WTC11 (cell line): ENCODE measurements around the gene ETS1. TPM values are rescaled to one million over a fixed set of nuclear protein-coding genes. Genes with fewer than 3 reads are reported as not detected.

ENCODE experiments used
- ATAC-seq: fragments of 200-7000 bp; cut with Tn5 transposase; 2 replicates; pipeline ENCODE4 v1.10.0; 2021; ENCODE audit warnings: mild to moderate bottlenecking, moderate library complexity
- CTCF ChIA-PET: fragments of 300-600 bp; sonication (Branson Sonifier 250); formaldehyde crosslinking; loops from one replicate; lab custom pipeline; 2021; ENCODE audit warnings: antibody characterized with exemption; lab: Charles Lee
- POLR2A ChIA-PET: fragments of 350-600 bp; sonication (Branson Sonifier 250); formaldehyde crosslinking; loops from one replicate; lab custom pipeline; 2021; ENCODE audit warnings: antibody characterized with exemption; lab: Charles Lee
- DNase-seq: peaks from one replicate; pipeline ENCODE4 v3.0.0; 2021; ENCODE audit warnings: low spot score
- H3K27ac Mint-ChIP-seq: 2 replicates; pipeline ENCODE4 v1.8.0; 2021; ENCODE audit warnings: mixed read lengths
- H3K27me3 Mint-ChIP-seq: 2 replicates; pipeline ENCODE4 v1.8.0; 2021; ENCODE audit warnings: low read depth, mild to moderate bottlenecking, moderate library complexity, mixed read lengths
- H3K36me3 Mint-ChIP-seq: 2 replicates; pipeline ENCODE4 v1.8.0; 2021; ENCODE audit warnings: mixed read lengths
- H3K4me1 Mint-ChIP-seq: 2 replicates; pipeline ENCODE4 v1.8.0; 2022; ENCODE audit warnings: mixed read lengths
- H3K4me3 Mint-ChIP-seq: 2 replicates; pipeline ENCODE4 v1.8.0; 2021; ENCODE audit warnings: mild to moderate bottlenecking, moderate library complexity, mixed read lengths
- H3K9me3 Mint-ChIP-seq: 2 replicates; pipeline ENCODE4 v1.8.0; 2021; ENCODE audit warnings: mixed read lengths
- ELF4 ChIP-seq: sonication (generic); formaldehyde crosslinking; IDR thresholded peaks from 2 replicates; pipeline ENCODE4 v1.8.1; 2022; ENCODE audit warnings: low read depth, mild to moderate bottlenecking, moderate library complexity, missing genetic modification reagents
- GRHL2 ChIP-seq: fragments of 250-450 bp; sonication (Bioruptor Pico); IDR thresholded peaks from 2 replicates; pipeline ENCODE4 v1.8.0; 2022; ENCODE audit warnings: mild to moderate bottlenecking, moderate library complexity; ENCODE audit not compliant: insufficient replicate concordance, severe bottlenecking
- GTF2I ChIP-seq: fragments of 250-450 bp; sonication (Bioruptor Pico); conservative IDR thresholded peaks from 2 replicates; pipeline ENCODE4 v1.4.0; 2021; ENCODE audit warnings: mild to moderate bottlenecking
- SMAD4 ChIP-seq: sonication (generic); formaldehyde crosslinking; IDR thresholded peaks from 2 replicates; pipeline ENCODE4 v1.8.0; 2022; ENCODE audit warnings: mild to moderate bottlenecking, missing genetic modification reagents
- SOX15 ChIP-seq: fragments of 250-450 bp; sonication (Bioruptor Pico); IDR thresholded peaks from 2 replicates; pipeline ENCODE4 v1.9.0; 2021; ENCODE audit warnings: mild to moderate bottlenecking
- TP53 ChIP-seq: sonication (generic); formaldehyde crosslinking; IDR thresholded peaks from 2 replicates; pipeline ENCODE4 v1.8.1; 2023; ENCODE audit warnings: mild to moderate bottlenecking, missing genetic modification reagents
- ZBTB21 ChIP-seq: sonication (generic); formaldehyde crosslinking; IDR thresholded peaks from 2 replicates; pipeline ENCODE4 v1.8.1; 2023; ENCODE audit warnings: mild to moderate bottlenecking, missing genetic modification reagents, borderline replicate concordance
- ZNF138 ChIP-seq: sonication (generic); formaldehyde crosslinking; conservative IDR thresholded peaks from 2 replicates; pipeline ENCODE4 v1.8.1; 2022; ENCODE audit warnings: mild to moderate bottlenecking, moderate library complexity, missing genetic modification reagents
- ZNF232 ChIP-seq: sonication (generic); formaldehyde crosslinking; IDR thresholded peaks from 2 replicates; pipeline ENCODE4 v1.8.0; 2022; ENCODE audit warnings: mild to moderate bottlenecking, missing genetic modification reagents
- ZNF317 ChIP-seq: sonication (generic); formaldehyde crosslinking; IDR thresholded peaks from 2 replicates; pipeline ENCODE4 v1.8.1; 2023; ENCODE audit warnings: low read depth, mild to moderate bottlenecking, moderate library complexity, missing genetic modification reagents, borderline replicate concordance
- ZNF671 ChIP-seq: fragments of 250-450 bp; sonication (Bioruptor Pico); IDR thresholded peaks from 2 replicates; pipeline ENCODE4 v1.8.0; 2021; ENCODE audit warnings: mild to moderate bottlenecking
- total RNA-seq: library from RNA; stranded (reverse); gene quantifications from 3 replicates; pipeline ENCODE4 v1.2.3, GENCODE V29; 2021
- TF ChIP-seq, protein P1 (sequence below): sonication (generic); formaldehyde crosslinking; IDR thresholded peaks from 2 replicates; pipeline ENCODE4 v1.8.1; 2022; ENCODE audit warnings: low read depth, missing genetic modification reagents, borderline replicate concordance
- TF ChIP-seq, protein P2 (sequence below): sonication (generic); formaldehyde crosslinking; IDR thresholded peaks from 2 replicates; pipeline ENCODE4 v1.8.1; 2022; ENCODE audit warnings: mild to moderate bottlenecking, moderate library complexity, missing genetic modification reagents
- TF ChIP-seq, protein P3 (sequence below): sonication (generic); formaldehyde crosslinking; IDR thresholded peaks from 2 replicates; pipeline ENCODE4 v1.8.0; 2022; ENCODE audit warnings: mild to moderate bottlenecking, missing genetic modification reagents
- TF ChIP-seq, protein P4 (sequence below): sonication (generic); formaldehyde crosslinking; IDR thresholded peaks from 2 replicates; pipeline ENCODE4 v1.8.0; 2022; ENCODE audit warnings: mild to moderate bottlenecking, missing genetic modification reagents
- TF ChIP-seq, protein P5 (sequence below): sonication (generic); formaldehyde crosslinking; conservative IDR thresholded peaks from 2 replicates; pipeline ENCODE4 v1.8.1; 2023; ENCODE audit warnings: mild to moderate bottlenecking, low read depth, missing genetic modification reagents, moderate library complexity

Gene ETS1
- total RNA-seq, 1 experiment from 2014 or later: 33.1 TPM

DNA sequence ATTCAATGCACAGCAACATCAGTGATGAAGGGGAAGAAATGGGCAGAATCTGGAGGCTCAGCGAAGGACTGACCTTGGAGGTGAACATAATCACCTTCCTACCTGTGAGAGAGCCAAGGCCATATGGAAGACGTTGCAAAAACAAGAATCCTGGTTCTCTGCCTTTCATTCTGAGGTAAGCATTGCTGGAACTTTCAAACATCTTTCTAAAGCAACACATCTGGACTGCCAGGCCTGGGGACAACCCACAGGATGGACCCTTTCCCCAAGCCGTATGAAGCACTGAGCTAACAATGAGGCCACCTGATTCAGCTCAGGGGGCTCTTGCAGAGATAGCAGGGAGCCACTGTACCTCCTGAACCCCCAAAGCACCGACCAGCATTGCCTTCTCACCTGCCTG lies 70.5 kb downstream of the ETS1 start:
- Mint-ChIP-seq H3K27me3 (peaks cover 17% of the 10 kb centered on the region), H3K4me1 (peaks cover 60% of the 10 kb centered on the region), H3K27ac (no peak overlapping the region), H3K9me3 (no peaks in the 10 kb centered on the region), H3K36me3 (no peaks in the 10 kb centered on the region), H3K4me3 (no peak overlapping the region)
- no peak for DNase-seq
- CTCF ChIA-PET: interaction anchor here (1.1 kb wide), 1 partner anchor 37 kb away, joined by 4 read pairs; no protein-coding TSS in a partner anchor
- POLR2A ChIA-PET: no interaction called here
- TF ChIP-seq SOX15 (no peak), ELF4 (CRISPR knock-in tag) (no peak), ZNF671 (CRISPR knock-in tag) (no peak), GRHL2 (CRISPR knock-in tag) (no peak), TP53 (CRISPR knock-in tag) (no peak), ZNF232 (CRISPR knock-in tag) (no peak), ZBTB21 (CRISPR knock-in tag) (no peak), SMAD4 (CRISPR knock-in tag) (no peak), ZNF317 (CRISPR knock-in tag) (no peak), GTF2I (CRISPR knock-in tag) (no peak), ZNF138 (CRISPR knock-in tag) (no peak)
- TF ChIP-seq, protein P1, sequence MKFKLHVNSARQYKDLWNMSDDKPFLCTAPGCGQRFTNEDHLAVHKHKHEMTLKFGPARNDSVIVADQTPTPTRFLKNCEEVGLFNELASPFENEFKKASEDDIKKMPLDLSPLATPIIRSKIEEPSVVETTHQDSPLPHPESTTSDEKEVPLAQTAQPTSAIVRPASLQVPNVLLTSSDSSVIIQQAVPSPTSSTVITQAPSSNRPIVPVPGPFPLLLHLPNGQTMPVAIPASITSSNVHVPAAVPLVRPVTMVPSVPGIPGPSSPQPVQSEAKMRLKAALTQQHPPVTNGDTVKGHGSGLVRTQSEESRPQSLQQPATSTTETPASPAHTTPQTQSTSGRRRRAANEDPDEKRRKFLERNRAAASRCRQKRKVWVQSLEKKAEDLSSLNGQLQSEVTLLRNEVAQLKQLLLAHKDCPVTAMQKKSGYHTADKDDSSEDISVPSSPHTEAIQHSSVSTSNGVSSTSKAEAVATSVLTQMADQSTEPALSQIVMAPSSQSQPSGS (CRISPR knock-in tag): no peak
- TF ChIP-seq, protein P2, sequence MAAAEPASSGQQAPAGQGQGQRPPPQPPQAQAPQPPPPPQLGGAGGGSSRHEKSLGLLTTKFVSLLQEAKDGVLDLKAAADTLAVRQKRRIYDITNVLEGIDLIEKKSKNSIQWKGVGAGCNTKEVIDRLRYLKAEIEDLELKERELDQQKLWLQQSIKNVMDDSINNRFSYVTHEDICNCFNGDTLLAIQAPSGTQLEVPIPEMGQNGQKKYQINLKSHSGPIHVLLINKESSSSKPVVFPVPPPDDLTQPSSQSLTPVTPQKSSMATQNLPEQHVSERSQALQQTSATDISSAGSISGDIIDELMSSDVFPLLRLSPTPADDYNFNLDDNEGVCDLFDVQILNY (CRISPR knock-in tag): no peak
- TF ChIP-seq, protein P3, sequence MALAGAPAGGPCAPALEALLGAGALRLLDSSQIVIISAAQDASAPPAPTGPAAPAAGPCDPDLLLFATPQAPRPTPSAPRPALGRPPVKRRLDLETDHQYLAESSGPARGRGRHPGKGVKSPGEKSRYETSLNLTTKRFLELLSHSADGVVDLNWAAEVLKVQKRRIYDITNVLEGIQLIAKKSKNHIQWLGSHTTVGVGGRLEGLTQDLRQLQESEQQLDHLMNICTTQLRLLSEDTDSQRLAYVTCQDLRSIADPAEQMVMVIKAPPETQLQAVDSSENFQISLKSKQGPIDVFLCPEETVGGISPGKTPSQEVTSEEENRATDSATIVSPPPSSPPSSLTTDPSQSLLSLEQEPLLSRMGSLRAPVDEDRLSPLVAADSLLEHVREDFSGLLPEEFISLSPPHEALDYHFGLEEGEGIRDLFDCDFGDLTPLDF (CRISPR knock-in tag): no peak
- TF ChIP-seq, protein P4, sequence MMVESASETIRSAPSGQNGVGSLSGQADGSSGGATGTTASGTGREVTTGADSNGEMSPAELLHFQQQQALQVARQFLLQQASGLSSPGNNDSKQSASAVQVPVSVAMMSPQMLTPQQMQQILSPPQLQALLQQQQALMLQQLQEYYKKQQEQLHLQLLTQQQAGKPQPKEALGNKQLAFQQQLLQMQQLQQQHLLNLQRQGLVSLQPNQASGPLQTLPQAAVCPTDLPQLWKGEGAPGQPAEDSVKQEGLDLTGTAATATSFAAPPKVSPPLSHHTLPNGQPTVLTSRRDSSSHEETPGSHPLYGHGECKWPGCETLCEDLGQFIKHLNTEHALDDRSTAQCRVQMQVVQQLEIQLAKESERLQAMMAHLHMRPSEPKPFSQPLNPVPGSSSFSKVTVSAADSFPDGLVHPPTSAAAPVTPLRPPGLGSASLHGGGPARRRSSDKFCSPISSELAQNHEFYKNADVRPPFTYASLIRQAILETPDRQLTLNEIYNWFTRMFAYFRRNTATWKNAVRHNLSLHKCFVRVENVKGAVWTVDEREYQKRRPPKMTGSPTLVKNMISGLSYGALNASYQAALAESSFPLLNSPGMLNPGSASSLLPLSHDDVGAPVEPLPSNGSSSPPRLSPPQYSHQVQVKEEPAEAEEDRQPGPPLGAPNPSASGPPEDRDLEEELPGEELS (CRISPR knock-in tag): no peak
- TF ChIP-seq, protein P5, sequence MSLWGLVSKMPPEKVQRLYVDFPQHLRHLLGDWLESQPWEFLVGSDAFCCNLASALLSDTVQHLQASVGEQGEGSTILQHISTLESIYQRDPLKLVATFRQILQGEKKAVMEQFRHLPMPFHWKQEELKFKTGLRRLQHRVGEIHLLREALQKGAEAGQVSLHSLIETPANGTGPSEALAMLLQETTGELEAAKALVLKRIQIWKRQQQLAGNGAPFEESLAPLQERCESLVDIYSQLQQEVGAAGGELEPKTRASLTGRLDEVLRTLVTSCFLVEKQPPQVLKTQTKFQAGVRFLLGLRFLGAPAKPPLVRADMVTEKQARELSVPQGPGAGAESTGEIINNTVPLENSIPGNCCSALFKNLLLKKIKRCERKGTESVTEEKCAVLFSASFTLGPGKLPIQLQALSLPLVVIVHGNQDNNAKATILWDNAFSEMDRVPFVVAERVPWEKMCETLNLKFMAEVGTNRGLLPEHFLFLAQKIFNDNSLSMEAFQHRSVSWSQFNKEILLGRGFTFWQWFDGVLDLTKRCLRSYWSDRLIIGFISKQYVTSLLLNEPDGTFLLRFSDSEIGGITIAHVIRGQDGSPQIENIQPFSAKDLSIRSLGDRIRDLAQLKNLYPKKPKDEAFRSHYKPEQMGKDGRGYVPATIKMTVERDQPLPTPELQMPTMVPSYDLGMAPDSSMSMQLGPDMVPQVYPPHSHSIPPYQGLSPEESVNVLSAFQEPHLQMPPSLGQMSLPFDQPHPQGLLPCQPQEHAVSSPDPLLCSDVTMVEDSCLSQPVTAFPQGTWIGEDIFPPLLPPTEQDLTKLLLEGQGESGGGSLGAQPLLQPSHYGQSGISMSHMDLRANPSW (CRISPR knock-in tag): no peak
- TF ChIP-seq, all 79 proteins: peak for 0
- ATAC-seq: no peak
